ENCODE data around the gene PEX6. TPM values are rescaled to one million over a fixed set of nuclear protein-coding genes. Genes with fewer than 3 reads are reported as not detected.

Gene PEX6
- total and polyA plus RNA-seq, 2 experiments from 2014 or later = 6.5 to 25.1 TPM

GRCh38 chr6:42914546-42914945, 64.4 kb downstream of the PEX6 start (continued):
- TF ChIP-seq REST (IDR thresholded peaks at IDR 0.05; ENCODE audit: unreplicated experiment) (no peak), ZNF114 (CRISPR knock-in tag; IDR thresholded peaks at IDR 0.05) (no peak), STAT1 (IDR thresholded peaks at IDR 0.05; ENCODE audit: unreplicated experiment) (no peak), EZH2 (IDR thresholded peaks at IDR 0.05; ENCODE audit: low read depth, unreplicated experiment) (no peak), CREB1 (CRISPR knock-in tag; IDR thresholded peaks at IDR 0.05; ENCODE audit: low read depth) (no peak), NANOG (IDR thresholded peaks at IDR 0.05; ENCODE audit: borderline replicate concordance) (no peak)

Other genes starting within 250 kb of the PEX6 start
- 45.0 and 59.5 TPM in 2 replicates for gene TBCC, start 233.1 kb downstream of the PEX6 start, total RNA-seq (2014; rRNA removed; shearing (Covaris generic))
- gene TBCC, start 233.1 kb downstream of the PEX6 start, polyA plus RNA-seq (2016; fragmentation: Nextera tagmentation; extraction: Ambion mirVana) = 45.3 and 48.3 TPM in 2 replicates
- 11.0 and 11.7 TPM in 2 replicates for gene BICRAL, start 197.1 kb downstream of the PEX6 start, total RNA-seq (2014; rRNA removed; shearing (Covaris generic))
- gene BICRAL, start 197.1 kb downstream of the PEX6 start, polyA plus RNA-seq (2016; fragmentation: Nextera tagmentation; extraction: Ambion mirVana) = 3.4 and 3.6 TPM in 2 replicates
- 109 and 124 TPM in 2 replicates for gene RPL7L1, start 99.6 kb downstream of the PEX6 start, total RNA-seq (2014; rRNA removed; shearing (Covaris generic))
- gene RPL7L1, start 99.6 kb downstream of the PEX6 start, polyA plus RNA-seq (2016; fragmentation: Nextera tagmentation; extraction: Ambion mirVana) = 82.1 and 86.9 TPM in 2 replicates
- gene PTCRA, start 63.1 kb downstream of the PEX6 start, total RNA-seq (2014; rRNA removed; shearing (Covaris generic)) = not detected in 2 replicates
- 0.30 TPM in 1 of 2 replicates, not detected in the other for gene PTCRA, start 63.1 kb downstream of the PEX6 start, polyA plus RNA-seq (2016; fragmentation: Nextera tagmentation; extraction: Ambion mirVana)
- gene CNPY3, start 49.7 kb downstream of the PEX6 start, total RNA-seq (2014; rRNA removed; shearing (Covaris generic)) = 66.3 and 67.0 TPM in 2 replicates
- gene CNPY3, start 49.7 kb downstream of the PEX6 start, polyA plus RNA-seq (2016; fragmentation: Nextera tagmentation; extraction: Ambion mirVana) = 68.5 and 74.5 TPM in 2 replicates
- gene GNMT, start 18.4 kb downstream of the PEX6 start, total RNA-seq (2014; rRNA removed; shearing (Covaris generic)) = not detected in 2 replicates
- gene GNMT, start 18.4 kb downstream of the PEX6 start, polyA plus RNA-seq (2016; fragmentation: Nextera tagmentation; extraction: Ambion mirVana) = 0.52 and 2.5 TPM in 2 replicates
- gene PPP2R5D, start 5.4 kb upstream of the PEX6 start, total RNA-seq (2014; rRNA removed; shearing (Covaris generic)) = 49.9 and 55.3 TPM in 2 replicates
- gene PPP2R5D, start 5.4 kb upstream of the PEX6 start, polyA plus RNA-seq (2016; fragmentation: Nextera tagmentation; extraction: Ambion mirVana) = 16.5 and 20.0 TPM in 2 replicates
- 65.6 and 70.5 TPM in 2 replicates for gene MEA1, start 34.8 kb upstream of the PEX6 start, total RNA-seq (2014; rRNA removed; shearing (Covaris generic))
- 205 and 215 TPM in 2 replicates for gene MEA1, start 34.8 kb upstream of the PEX6 start, polyA plus RNA-seq (2016; fragmentation: Nextera tagmentation; extraction: Ambion mirVana)
- gene KLHDC3, start 35.1 kb upstream of the PEX6 start, total RNA-seq (2014; rRNA removed; shearing (Covaris generic)) = 182 and 184 TPM in 2 replicates
- gene KLHDC3, start 35.1 kb upstream of the PEX6 start, polyA plus RNA-seq (2016; fragmentation: Nextera tagmentation; extraction: Ambion mirVana) = 86.2 and 88.2 TPM in 2 replicates
- gene RRP36, start 42.4 kb upstream of the PEX6 start, total RNA-seq (2014; rRNA removed; shearing (Covaris generic)) = 98.6 and 106 TPM in 2 replicates
- gene RRP36, start 42.4 kb upstream of the PEX6 start, polyA plus RNA-seq (2016; fragmentation: Nextera tagmentation; extraction: Ambion mirVana) = 63.8 and 64.7 TPM in 2 replicates
- 9.7 and 13.2 TPM in 2 replicates for gene CUL7, start 74.7 kb upstream of the PEX6 start, total RNA-seq (2014; rRNA removed; shearing (Covaris generic))
- gene CUL7, start 74.7 kb upstream of the PEX6 start, polyA plus RNA-seq (2016; fragmentation: Nextera tagmentation; extraction: Ambion mirVana) = 2.8 and 3.4 TPM in 2 replicates
- 32.3 and 40.4 TPM in 2 replicates for gene MRPL2, start 80.3 kb upstream of the PEX6 start, total RNA-seq (2014; rRNA removed; shearing (Covaris generic))
- gene MRPL2, start 80.3 kb upstream of the PEX6 start, polyA plus RNA-seq (2016; fragmentation: Nextera tagmentation; extraction: Ambion mirVana) = 127 and 128 TPM in 2 replicates
- 17.4 and 22.4 TPM in 2 replicates for gene KLC4, start 80.5 kb upstream of the PEX6 start, total RNA-seq (2014; rRNA removed; shearing (Covaris generic))
- 14.9 and 16.6 TPM in 2 replicates for gene KLC4, start 80.5 kb upstream of the PEX6 start, polyA plus RNA-seq (2016; fragmentation: Nextera tagmentation; extraction: Ambion mirVana)
- 121 and 147 TPM in 2 replicates for gene PTK7, start 97.1 kb upstream of the PEX6 start, total RNA-seq (2014; rRNA removed; shearing (Covaris generic))
- gene PTK7, start 97.1 kb upstream of the PEX6 start, polyA plus RNA-seq (2016; fragmentation: Nextera tagmentation; extraction: Ambion mirVana) = 46.1 and 52.2 TPM in 2 replicates
- 49.7 and 54.9 TPM in 2 replicates for gene SRF, start 192.1 kb upstream of the PEX6 start, total RNA-seq (2014; rRNA removed; shearing (Covaris generic))
- gene SRF, start 192.1 kb upstream of the PEX6 start, polyA plus RNA-seq (2016; fragmentation: Nextera tagmentation; extraction: Ambion mirVana) = 9.9 and 13.4 TPM in 2 replicates
- gene CUL9, start 203.0 kb upstream of the PEX6 start, total RNA-seq (2014; rRNA removed; shearing (Covaris generic)) = 11.3 and 14.2 TPM in 2 replicates
- 2.6 and 4.9 TPM in 2 replicates for gene CUL9, start 203.0 kb upstream of the PEX6 start, polyA plus RNA-seq (2016; fragmentation: Nextera tagmentation; extraction: Ambion mirVana)

All from GM23338 (cell line).